GM21381 (cell line): Measurements from ENCODE around the gene STARD8.

Experiments used
- ATAC-seq: cut with Tn5 transposase; IDR thresholded peaks from one replicate; pipeline ENCODE4 v1.9.1; 2021; ENCODE audit warnings: mild to moderate bottlenecking, moderate library complexity; ENCODE audit not compliant: unreplicated experiment

STARD8 gene

DNA sequence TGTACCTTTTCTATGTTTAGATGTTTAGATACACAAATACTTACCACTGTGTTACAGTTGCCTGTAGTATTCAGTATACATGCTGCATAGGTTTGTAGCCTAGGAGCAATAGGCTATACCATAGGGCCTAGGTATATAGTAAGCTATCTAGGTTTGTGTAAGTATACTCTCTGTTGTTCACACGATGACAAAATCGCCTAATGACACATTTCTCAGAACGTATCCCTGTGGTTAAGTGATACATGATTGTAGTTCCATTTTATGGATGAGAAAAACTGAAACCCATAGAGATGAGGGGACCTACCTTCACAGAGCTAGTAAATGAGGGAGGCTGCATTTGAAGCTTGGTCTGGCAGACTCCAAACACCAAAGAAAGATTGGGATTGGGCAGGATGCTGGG is 102.0 kb downstream of the STARD8 start:
- ATAC-seq = no peak

DNA sequence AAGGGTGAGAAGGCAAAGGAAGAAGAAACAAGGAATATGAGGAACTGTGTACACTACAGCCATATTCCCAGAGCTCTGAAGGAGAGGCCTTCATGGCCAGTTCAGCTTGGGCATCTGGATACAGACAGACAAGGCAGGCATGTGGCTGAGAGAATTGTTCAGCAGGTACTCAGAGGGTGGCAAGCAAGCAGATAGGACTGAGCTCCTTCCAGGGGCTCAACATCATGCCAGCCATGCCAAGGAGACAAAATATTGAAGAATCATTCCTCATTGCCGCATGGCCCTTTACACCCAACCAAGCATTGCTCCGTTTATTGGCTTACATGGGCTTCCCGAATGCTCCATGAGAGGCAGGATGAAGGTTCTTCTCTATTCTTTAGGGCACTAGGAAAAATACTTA is 102.8 kb downstream of the STARD8 start:
- ATAC-seq = no peak

- no peak for ATAC-seq
Measured at GRCh38 chrX:68751372-68751771, 103.9 kb downstream of the STARD8 start.

DNA sequence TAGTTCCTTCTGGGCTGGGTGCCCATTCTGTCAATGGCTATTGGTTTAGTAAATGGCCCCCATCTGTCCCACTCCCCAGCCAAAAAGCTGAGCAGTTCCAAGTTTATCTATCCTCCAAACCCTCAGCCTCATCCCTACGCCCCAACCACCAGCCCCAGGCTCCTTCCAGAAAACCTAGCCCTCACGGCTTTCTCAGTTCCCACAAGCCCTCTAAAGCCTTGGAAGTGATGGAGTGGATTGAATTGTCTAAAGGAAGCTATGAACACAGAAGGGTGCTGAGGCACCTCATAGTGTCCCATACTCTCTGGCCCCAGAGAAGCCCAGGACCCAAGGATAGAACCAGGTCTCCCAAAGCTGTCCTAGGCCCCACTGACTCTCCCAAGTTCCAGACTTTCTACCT is 105.8 kb downstream of the STARD8 start:
- ATAC-seq = no peak

GRCh38 chrX:68754406-68754805 is 106.9 kb downstream of the STARD8 start:
- no peak for ATAC-seq

DNA sequence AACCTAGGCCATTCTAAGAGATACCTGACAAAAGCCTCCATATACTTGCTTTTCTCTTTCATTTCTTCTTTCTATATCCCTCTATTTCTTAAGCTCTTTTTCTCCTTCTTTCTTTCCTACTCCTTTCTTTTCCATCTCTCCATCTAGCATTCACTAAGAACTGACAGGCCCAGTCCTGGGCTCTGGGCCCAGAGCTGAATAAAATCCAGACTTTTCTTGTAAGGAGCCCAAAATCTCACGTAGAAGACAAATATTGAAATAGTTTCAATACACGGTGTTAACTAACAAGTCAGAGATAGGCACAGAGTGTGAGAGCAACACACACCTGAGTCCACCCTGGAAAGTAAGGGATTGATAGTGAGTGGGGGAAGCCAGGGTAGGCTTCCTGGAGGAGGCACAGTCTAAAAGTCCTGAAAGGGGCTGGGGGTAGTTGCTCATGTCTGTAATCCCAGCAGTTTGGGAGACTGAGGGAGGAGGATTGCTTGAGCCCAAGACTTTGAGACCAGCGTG is 108.2 kb downstream of the STARD8 start:
- no peak for ATAC-seq

- no peak for ATAC-seq
Measured at GRCh38 chrX:68757331-68757730, 109.9 kb downstream of the STARD8 start.

- ATAC-seq = no peak
Measured at GRCh38 chrX:68757731-68758130, 110.3 kb downstream of the STARD8 start.

DNA sequence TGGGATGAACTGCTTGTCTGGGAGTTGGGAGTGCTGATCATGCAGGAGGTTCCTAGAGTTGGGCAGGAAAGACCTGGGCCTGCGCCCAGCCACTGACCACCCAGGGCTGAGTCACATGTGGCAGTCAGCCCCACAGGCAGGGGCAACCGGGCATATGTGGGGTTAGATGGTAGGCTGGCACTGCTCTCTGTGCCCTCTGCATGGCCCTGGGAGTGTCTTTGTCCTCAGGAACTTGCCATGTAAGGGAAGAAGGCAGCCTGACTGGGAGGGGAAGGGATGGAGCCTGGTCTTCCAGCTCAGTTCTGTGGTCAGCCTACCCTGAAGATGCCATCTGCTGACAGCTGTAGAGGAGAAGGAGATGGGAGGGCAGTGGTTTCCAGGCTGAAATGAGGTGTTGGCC is 111.2 kb downstream of the STARD8 start:
- no peak for ATAC-seq

DNA sequence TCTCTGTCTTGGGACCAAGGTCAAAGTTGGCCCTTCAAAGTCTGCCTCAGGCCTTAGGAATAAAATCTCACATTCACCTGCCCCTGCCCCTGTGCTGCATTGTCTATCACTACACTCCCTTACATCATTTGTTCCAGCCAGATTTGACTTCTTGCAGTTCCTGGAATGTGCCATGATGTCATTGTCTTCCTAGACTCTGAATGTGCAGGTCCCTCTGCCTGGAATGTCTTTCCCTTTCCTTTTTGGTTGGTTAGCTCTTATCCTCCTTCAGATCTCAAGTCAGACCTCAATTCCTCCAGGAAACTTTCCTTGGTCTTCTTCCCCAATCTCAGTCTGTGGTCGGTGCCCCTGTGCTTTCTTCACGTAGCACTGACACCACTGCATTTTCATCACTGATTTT is 113.6 kb downstream of the STARD8 start:
- no peak for ATAC-seq

DNA sequence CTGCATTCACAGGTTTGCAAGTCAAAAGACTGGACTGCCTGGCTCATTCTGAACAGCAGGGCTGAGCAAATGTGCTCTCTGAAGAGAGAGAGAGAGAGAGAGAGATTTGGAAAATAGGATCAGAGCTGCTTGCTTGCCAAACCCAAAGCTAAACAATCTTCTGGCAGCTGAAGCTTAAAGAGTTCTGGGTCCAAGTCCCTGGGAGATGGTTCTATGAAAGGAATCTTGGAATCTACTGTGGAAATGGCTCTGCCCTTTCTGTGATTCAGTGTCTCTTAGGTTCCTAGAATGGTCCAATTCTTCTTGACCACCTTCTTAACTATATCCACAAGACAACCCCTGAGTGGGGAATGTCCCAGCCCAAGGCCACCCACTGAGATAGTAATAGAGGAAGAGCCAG is 115.3 kb downstream of the STARD8 start:
- no peak for ATAC-seq

GRCh38 chrX:68763481-68763880 is 116.0 kb downstream of the STARD8 start:
- no peak for ATAC-seq
